ENCODE data around the gene UBAP2.
A peak's percentile ranks its signal among the peaks of the same experiment; 100 is the strongest.
"Not testable (repeated sequence)": the region's sequence is repeated elsewhere in the genome, so short reads cannot be mapped to it uniquely, and the experiment has no call there.

Gene UBAP2

GRCh38 chr9:33964086-33964768 is 84.5 kb downstream of the UBAP2 start:
- DNase-seq (ENCODE audit: low read depth): no peak

GRCh38 chr9:33962468-33962867 is 86.2 kb downstream of the UBAP2 start:
- not testable (repeated sequence) for DNase-seq (ENCODE audit: low read depth)

GRCh38 chr9:33959725-33960124 is 89.0 kb downstream of the UBAP2 start:
- DNase-seq (ENCODE audit: low read depth): no peak

DNA sequence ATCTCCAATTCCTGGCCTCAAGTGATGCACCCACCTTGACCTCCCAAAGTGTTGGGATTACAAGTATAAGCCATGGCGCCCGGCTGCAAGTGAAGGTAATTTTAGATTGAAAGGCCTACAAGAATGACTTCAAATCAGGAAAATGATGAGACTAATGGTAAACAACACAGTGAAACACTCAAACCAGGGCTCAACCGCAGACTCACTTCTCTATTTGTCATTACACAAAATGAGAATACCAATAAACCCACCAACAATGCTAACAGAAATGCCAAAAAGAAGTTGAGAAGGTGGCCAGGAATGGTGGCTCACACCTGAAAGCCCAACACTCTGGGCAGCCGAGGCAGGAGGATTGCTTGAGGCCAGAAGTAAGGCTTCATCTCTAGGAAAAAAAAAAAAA is 92.1 kb downstream of the UBAP2 start:
- DNase-seq (ENCODE audit: low read depth): no peak

- DNase-seq (ENCODE audit: low read depth): no peak
Observed at GRCh38 chr9:33952066-33952465, 96.6 kb downstream of the UBAP2 start.

- peak; percentile 73 for DNase-seq (ENCODE audit: low read depth)
Observed at GRCh38 chr9:33950371-33950770, 98.3 kb downstream of the UBAP2 start.

DNA sequence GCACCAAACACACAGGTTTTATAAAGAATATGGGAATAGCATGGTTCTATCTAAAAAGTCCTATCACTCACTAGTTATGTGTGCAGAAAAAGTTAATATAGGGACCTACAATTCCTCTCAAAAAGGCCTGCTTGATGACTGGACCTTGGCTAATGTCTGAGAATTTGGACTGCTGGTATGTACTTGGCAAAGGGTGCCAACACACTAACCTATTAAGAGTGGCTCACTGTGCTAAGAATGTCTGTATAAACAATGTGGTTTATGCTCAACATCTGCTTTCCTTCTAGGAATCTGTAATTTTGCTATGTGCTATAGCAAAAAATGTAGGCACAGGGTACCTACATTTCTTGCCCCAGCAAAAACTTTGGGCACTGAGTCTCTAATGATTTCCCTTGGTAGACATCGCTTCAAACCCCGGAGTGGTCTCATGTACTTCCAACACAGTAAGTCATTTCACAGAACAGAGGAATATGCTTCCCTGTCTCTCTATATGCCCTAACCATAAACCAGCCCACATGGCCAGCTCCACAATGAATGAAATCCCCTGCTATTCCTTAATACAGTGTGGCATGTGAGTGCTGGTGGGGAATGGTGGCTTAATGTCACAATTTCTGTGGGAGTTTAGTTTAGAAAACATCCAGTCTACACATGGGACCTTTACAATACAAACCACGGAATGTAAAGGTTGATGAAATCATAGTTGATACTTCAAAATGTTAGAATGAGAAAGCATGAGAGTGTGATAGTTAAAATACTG is 101.7 kb downstream of the UBAP2 start:
- peak; percentile 98 for DNase-seq (ENCODE audit: low read depth)

- no peak for DNase-seq (ENCODE audit: low read depth)
Observed at GRCh38 chr9:33943389-33943788, 105.3 kb downstream of the UBAP2 start.

DNA sequence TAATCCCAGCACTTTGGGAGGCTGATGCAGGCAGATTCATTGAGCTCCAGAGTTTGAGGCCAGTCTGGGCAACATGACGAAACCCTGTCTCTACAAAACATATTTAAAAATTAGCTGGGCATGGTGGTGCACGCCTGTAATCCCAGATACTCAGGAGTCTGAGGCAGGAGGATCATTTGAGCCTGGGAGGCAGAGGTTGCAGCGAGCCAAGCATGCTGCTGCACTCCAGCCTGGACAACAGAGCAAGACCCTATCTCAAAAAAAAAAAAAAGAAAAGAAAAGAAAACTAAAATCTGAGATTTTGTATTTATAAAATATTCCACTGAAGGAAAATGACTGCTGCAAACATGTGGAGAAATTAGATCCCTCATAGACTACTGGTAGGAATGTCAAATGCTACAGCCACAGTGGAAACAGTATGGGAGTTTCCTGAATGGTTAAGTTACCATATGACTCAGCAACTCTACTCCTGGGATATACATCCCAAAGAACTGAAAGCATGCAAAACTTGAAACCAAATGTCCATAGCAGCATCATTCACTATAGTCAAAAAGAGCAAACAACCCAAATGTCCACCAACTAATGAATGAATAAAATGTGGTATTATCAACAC is 106.1 kb downstream of the UBAP2 start:
- peak; percentile 72 for DNase-seq (ENCODE audit: low read depth)

GRCh38 chr9:33939924-33940874 is 108.5 kb downstream of the UBAP2 start:
- peak; percentile 28 for DNase-seq (ENCODE audit: low read depth)

DNA sequence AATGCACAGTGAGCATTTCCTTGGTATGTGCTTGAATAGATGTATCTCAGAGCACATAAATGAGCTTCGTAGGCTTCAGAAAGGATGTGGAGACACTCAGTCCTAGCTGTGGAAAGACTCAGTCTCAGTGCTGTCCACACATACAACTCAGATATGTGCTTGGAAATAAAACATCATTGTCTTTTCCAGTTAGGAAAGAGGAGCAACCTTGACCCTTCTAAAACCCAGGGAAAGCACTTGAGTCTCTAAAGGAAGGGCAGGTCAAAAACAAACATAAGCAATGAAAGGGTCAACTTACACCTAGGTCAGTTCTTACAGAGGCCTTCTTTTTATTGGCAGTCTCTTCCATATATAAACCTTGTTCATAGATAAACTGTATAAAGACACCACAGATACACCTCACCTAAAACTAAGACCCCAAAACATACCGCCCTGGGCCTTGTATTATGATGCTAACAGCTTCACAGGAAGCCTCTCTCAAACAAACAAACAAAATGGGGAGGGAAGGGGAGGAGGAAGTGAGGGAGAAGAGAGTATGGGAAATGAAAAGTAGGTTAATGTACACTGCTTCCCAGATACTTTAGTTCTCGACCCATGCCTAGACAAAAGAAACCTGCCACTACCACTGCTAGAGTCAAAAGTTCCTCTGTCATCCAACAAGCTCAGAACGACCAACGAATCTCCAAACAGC is 114.4 kb downstream of the UBAP2 start:
- DNase-seq (ENCODE audit: low read depth): no peak

- DNase-seq (ENCODE audit: low read depth): peak; percentile 31
Observed at GRCh38 chr9:33932078-33932807, 116.4 kb downstream of the UBAP2 start.

DNA sequence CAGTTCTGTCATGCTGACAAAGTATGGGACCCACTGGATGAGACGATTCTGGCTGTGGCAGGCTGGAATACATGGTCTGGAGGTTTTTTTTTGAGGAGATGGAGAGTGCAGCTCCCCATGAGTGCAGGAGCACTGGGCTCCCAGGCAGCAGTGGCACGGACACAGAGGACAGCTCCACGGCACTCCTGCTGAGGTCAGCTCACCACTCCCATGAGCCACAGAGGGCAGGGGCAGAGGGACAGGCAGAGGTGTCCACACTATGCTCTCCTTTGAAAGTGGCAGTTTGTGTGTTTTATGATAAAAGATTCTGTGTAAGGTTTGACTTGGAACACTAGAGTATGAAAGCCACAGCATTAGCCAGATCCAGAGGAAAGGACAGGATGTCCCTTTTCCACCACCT is 117.4 kb downstream of the UBAP2 start:
- no peak for DNase-seq (ENCODE audit: low read depth)

GRCh38 chr9:33927694-33928093 is 121.0 kb downstream of the UBAP2 start:
- DNase-seq (ENCODE audit: low read depth): no peak

DNA sequence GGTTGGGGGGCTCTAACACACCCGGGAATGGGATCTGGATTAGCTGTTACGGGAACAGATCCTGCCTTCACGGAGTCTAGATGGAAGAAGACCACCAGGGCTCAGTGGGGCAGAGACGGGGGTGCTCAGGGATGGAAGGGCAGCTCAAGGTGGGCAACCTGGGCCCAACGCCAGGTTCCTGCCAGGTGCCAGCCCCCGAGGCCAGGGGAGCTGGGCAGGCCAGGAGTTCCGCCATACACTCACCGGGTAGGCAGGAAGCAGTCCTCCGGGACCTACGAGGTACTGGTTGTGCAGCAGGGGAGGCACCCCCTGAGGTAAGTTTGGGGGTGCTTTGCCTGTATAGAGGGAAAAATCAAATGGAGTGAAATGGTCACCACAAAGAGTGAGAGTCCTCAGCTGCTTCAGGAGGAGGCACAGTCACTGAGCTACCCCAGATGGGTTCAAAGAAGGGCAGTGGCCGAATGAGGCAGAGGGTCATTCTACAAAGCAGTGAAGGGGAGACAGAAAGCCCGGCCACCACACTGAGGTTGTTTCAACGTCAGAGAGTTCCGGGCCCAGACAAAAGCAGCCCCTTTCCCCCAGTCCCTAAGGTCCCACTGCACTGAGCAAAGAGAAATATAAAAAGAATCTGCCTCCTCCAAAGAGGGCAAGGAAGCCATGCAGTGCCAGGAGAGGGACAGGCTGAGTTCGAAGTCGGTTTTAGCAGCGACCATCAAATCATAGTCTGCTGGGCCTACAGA is 121.8 kb downstream of the UBAP2 start:
- no peak for DNase-seq (ENCODE audit: low read depth)

DNA sequence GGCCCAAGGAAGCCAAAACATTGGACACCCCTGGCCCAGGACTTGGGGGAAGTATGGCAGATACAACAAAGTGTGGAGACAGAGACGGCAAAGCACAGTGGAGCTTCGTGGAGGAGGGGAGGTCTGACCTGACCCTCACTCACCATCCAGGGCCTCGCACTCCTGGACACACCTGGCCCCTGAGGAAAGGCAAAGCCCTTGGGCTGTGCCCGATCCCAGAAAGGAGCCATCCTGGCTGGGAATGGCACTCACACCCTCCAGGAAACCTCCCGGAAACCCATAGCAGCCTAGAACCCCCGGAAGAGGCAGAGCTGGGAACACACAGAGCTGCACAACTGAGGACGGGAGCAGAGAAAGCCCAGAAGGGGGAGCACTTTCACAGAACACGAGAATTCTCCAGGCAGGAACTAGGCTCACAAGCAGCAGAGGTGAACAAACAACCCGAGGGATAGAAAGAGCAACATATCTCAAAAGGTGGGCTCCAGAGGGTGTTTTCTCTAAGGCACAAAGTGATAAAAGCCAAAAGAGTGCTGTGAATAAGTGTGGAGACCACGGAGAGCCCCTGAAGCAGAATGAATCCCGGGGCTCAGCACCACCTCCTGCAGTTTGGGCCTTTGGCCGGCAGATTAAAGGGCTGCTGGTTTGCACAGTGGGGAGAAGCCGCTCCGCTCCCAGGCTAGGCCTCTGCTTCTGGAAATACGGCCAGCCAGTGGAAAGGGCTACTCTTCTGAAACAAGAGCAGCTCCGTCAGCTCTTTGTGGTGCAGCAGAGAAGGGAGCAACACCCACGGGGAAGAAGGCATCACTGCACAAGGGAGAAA is 123.5 kb downstream of the UBAP2 start:
- peak; percentile 57 for DNase-seq (ENCODE audit: low read depth)

GRCh38 chr9:33923998-33924701 is 124.5 kb downstream of the UBAP2 start:
- no peak for DNase-seq (ENCODE audit: low read depth)

- no peak for DNase-seq (ENCODE audit: low read depth)
Observed at GRCh38 chr9:33923079-33923478, 125.6 kb downstream of the UBAP2 start.
